Retinal pigment epithelial cell (primary cell): ENCODE measurements around the gene ELMO1.

Source experiments
- DNase-seq: peaks from one replicate; pipeline ENCODE4 v3.0.0-alpha.2; 2010; ENCODE audit warnings: low read depth
- H3K4me3 ChIP-seq: 2 replicates; pipeline ENCODE4 v1.5.1; 2011; ENCODE audit warnings: mild to moderate bottlenecking, low read length, control low read depth, moderate library complexity
- CTCF ChIP-seq: conservative IDR thresholded peaks from 2 replicates; pipeline ENCODE4 v1.5.1; 2011; ENCODE audit warnings: low read depth, low read length, control low read depth, inconsistent platforms

Gene ELMO1

GRCh38 chr7:37095122-37095521, 353.5 kb downstream of the ELMO1 start:
- no peak overlapping the region for H3K4me3 ChIP-seq
- TF ChIP-seq CTCF: no peak
- no peak for DNase-seq

GRCh38 chr7:37093257-37093656, 355.4 kb downstream of the ELMO1 start:
- no peak for TF ChIP-seq CTCF
- DNase-seq: no peak
- H3K4me3 ChIP-seq: no peak overlapping the region

- TF ChIP-seq CTCF: no peak
- H3K4me3 ChIP-seq: no peak overlapping the region
- no peak for DNase-seq
These were observed 356.1 kb downstream of the ELMO1 start for GRCh38 chr7:37092548-37092947.

- no peak overlapping the region for H3K4me3 ChIP-seq
- DNase-seq: no peak
- no peak for TF ChIP-seq CTCF
These were observed 358.7 kb downstream of the ELMO1 start for GRCh38 chr7:37089972-37090371.

- no peak for TF ChIP-seq CTCF
- DNase-seq: no peak
- H3K4me3 ChIP-seq: no peak overlapping the region
These were observed 363.1 kb downstream of the ELMO1 start for GRCh38 chr7:37085600-37085999.

GRCh38 chr7:37084303-37084702, 364.4 kb downstream of the ELMO1 start:
- DNase-seq: no peak
- TF ChIP-seq CTCF: no peak
- no peak overlapping the region for H3K4me3 ChIP-seq

GRCh38 chr7:37083311-37084096, 365.2 kb downstream of the ELMO1 start:
- no peak overlapping the region for H3K4me3 ChIP-seq
- no peak for TF ChIP-seq CTCF
- no peak for DNase-seq
